ENCODE data around the gene GPC6.

GPC6 gene

DNA sequence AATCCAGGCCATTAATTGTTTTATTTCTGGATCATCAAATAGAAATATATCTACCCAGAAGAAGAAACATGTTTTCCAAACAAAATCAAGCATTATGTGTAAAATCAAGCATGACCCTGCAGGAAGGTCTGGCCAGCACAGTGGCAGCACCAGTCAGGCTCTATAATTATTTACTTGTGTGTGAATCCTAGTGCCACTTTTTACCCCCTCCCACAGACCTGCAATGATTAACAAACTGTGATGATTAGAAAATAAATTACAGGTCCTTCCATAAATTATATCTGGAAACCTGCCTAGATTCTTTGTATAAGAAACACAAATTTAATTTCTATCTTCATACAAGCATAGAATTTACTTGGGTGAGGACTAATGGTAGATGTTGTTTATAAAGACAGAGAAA is 186.1 kb downstream of the GPC6 start:
- TF ChIP-seq, protein P1, sequence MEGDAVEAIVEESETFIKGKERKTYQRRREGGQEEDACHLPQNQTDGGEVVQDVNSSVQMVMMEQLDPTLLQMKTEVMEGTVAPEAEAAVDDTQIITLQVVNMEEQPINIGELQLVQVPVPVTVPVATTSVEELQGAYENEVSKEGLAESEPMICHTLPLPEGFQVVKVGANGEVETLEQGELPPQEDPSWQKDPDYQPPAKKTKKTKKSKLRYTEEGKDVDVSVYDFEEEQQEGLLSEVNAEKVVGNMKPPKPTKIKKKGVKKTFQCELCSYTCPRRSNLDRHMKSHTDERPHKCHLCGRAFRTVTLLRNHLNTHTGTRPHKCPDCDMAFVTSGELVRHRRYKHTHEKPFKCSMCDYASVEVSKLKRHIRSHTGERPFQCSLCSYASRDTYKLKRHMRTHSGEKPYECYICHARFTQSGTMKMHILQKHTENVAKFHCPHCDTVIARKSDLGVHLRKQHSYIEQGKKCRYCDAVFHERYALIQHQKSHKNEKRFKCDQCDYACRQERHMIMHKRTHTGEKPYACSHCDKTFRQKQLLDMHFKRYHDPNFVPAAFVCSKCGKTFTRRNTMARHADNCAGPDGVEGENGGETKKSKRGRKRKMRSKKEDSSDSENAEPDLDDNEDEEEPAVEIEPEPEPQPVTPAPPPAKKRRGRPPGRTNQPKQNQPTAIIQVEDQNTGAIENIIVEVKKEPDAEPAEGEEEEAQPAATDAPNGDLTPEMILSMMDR (conservative IDR thresholded peaks at IDR 0.05), result no peak
- TF ChIP-seq ZFX (IDR thresholded peaks at IDR 0.05), result no peak
- no peak overlapping the region for H3K27ac ChIP-seq

DNA sequence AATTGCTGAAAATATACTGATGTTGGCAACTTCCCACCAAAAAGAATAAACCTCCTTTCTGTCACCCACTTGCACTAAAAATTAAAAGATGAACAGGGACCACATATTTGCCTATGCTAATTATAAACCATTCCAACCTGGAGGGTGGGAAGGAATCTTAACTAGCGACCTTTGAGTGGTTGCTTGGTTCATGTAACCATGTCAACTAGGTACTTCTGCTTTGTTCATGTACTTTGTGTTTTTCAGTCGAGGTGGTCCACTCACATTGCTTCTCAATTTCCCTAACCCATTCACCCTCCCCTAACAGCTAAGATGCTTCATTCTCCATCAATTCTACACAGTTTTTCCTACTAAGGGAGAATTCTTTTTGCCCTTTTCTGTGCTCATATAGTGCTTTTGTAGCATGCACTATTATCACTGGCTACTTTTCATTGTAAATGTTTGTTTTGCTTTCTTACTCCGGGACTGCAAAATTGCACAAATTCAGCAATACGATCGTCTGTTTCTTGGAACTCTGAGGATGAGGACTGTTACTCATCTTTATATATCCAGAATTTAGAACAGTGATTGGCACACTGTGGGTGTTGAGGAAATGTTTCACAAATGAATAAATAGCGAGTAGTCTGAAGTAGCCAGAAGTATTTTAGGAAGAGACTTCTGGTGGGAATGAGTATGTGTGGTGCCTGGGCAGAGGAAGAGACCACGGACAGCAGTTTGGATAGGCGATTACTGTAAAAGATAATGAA is 187.5 kb downstream of the GPC6 start:
- H3K27ac ChIP-seq, result no peak overlapping the region
- TF ChIP-seq, protein P1 (conservative IDR thresholded peaks at IDR 0.05), result no peak
- no peak for TF ChIP-seq ZFX (IDR thresholded peaks at IDR 0.05)

DNA sequence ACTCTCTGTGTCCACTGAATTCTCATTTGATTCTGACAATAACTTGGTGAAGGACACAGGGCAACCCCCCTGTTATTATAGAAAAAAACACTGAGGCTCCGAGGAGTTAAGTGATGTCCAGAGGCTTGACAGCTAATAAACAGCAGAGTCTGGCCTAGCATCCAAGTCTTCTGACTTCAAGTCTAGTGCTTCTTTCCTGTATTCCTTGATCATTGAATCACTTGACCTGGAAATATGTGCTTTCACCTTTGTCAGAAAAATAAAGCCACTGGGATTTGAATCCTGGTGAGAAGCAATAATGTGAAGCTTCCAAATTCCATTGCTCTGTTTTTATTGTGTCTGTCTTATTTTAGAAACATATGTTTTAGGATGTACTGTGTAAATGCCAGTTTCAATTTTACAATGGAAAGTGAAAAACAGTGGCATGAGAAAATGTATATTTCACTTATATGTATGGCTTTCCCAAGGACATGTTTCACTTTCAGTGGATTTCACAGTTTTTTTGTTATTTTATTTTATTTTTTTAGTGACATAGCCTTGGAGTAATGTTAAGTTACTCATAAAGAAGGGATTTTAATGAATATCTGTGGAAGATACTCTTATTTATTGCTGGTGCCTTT is 190.2 kb downstream of the GPC6 start:
- no peak overlapping the region for H3K27ac ChIP-seq
- TF ChIP-seq, protein P1 (conservative IDR thresholded peaks at IDR 0.05), result no peak
- no peak for TF ChIP-seq ZFX (IDR thresholded peaks at IDR 0.05)

DNA sequence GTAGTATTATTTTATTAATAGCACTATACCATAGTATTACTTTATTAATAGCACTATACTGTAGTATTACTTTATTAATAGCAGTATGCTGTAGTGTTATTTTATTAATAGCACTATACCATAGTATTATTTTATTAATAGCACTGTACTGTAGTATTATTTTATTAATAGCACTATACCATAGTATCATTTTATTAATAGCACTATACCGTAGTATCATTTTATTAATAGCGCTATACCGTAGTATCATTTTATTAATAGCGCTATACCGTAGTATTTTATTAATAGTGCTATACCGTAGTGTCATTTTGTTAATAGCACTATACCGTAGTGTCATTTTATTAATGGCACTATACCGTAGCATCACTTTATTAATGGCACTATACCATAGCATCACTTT is 191.8 kb downstream of the GPC6 start:
- TF ChIP-seq, protein P1 (conservative IDR thresholded peaks at IDR 0.05), result no peak
- TF ChIP-seq ZFX (IDR thresholded peaks at IDR 0.05), result no peak
- H3K27ac ChIP-seq, result no peak overlapping the region

DNA sequence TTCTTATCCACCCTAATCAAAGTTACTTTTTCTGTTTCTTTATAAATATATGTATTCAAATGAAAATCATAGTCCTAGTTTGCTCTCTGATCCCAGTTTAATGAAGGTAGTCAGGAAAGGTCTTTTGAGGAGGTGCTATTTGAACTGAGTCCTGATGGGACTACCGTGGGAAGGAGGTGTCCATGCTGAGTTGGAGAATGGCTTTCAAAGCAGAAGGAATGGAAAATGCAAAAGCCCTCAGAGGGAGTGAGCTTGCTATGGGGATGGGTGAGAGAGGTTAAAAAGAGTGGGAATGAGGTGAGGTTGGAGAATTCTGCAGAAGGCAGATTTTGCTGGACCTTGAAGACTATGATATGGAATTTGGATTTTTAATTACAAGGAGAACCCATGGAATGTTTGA is 193.6 kb downstream of the GPC6 start:
- H3K27ac ChIP-seq, result no peak overlapping the region
- TF ChIP-seq ZFX (IDR thresholded peaks at IDR 0.05), result no peak
- TF ChIP-seq, protein P1 (conservative IDR thresholded peaks at IDR 0.05), result no peak

DNA sequence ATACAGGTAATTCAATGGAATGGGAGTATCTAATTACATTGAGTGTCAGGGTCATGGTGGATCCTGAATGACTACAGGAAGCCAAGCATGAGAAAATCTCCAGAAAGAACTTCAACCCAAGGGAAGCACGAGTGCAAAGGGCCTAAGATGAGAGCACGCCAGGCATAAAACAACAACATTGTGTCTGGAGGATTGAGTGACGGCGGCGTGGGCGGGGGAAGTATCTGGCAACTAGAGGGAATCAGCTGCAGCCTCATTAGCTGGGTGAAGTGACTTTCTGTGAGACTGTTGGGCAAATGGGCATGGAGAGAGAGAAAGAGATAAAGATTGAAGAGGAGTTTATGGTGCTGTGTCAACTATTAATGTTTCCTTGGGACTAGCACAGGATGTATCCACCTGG is 194.3 kb downstream of the GPC6 start:
- H3K27ac ChIP-seq, result no peak overlapping the region
- TF ChIP-seq, protein P1 (conservative IDR thresholded peaks at IDR 0.05), result no peak
- TF ChIP-seq ZFX (IDR thresholded peaks at IDR 0.05), result no peak

DNA sequence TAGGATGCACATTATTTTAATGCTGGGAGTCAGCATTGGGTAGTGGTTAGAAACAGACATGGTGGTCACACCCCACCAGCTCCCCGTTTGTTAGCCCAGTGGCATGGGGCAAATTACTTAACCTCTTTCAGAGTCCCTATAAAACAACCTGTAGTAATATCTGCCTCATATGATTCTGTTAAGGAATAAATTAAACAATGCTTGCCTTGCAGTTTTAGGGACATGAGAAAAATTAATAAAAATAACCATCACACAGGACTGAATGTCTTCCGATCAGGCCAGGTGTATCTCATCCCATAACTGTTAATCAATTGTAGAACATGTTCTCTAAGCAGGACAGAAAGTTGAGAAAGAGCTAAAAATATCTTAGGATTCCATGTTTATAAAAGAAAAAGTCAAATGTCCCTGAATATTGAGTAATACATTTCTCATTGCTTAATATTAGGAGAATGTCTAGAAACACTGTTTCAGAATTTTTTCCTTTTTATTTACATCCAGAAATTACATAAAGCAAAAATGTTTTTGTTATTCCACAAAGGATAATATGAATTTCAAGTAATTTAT is 196.5 kb downstream of the GPC6 start:
- no peak overlapping the region for H3K27ac ChIP-seq
- TF ChIP-seq, protein P1 (conservative IDR thresholded peaks at IDR 0.05), result no peak
- no peak for TF ChIP-seq ZFX (IDR thresholded peaks at IDR 0.05)
